Epithelial cell of esophagus (primary cell): Measurements from ENCODE around the gene FSD1L.

Experiments used
- DNase-seq: peaks from one replicate; pipeline ENCODE4 v3.0.0; 2010; ENCODE audit warnings: low read depth
- H3K4me3 ChIP-seq: 2 replicates; pipeline ENCODE4 v1.5.1; 2011; ENCODE audit warnings: mild to moderate bottlenecking, low read length, control low read depth
- TF ChIP-seq, protein P1 (sequence below): IDR thresholded peaks from 2 replicates; pipeline ENCODE4 v1.5.1; 2011; ENCODE audit warnings: low read depth, mild to moderate bottlenecking, low read length, control low read depth, inconsistent platforms; ENCODE audit not compliant: insufficient read depth; ENCODE audit errors: missing control alignments

The FSD1L gene

DNA sequence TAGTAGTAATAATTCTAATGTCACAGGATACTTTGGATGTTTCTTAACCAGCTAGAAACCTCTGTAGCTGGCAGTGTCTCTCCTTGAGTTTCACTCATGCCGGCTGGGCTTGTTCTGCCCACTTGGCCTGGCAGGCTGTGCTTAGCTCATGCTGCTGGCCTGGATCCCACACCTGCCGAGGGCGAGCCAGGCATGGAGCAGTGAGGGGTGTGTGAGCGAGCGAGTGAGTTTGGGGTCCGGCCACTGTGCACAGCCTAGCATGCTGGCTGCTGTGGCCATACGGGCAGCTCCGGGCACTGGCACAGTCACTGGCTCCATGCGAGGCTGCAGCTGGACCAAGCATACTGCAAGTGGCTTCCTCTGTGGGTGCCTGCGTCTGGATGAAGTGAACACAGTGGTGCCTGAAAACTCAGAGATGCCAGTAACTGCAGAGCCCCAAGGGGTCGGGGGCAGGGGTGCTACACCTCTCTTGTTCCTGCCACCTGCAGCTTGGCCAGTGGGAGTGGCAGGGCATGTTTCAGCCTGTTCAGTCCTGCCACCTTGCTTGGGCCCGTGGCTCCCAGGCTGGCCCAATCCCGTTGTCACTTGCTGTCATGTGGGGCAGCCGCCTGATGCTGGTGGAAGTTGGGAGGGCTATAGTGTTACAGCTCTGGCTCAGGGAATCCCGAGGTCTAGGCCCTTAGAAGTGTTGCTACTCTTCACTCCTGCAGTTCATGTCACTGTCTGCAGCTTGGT, 9.9 kb downstream of the FSD1L start:
- TF ChIP-seq, protein P1, sequence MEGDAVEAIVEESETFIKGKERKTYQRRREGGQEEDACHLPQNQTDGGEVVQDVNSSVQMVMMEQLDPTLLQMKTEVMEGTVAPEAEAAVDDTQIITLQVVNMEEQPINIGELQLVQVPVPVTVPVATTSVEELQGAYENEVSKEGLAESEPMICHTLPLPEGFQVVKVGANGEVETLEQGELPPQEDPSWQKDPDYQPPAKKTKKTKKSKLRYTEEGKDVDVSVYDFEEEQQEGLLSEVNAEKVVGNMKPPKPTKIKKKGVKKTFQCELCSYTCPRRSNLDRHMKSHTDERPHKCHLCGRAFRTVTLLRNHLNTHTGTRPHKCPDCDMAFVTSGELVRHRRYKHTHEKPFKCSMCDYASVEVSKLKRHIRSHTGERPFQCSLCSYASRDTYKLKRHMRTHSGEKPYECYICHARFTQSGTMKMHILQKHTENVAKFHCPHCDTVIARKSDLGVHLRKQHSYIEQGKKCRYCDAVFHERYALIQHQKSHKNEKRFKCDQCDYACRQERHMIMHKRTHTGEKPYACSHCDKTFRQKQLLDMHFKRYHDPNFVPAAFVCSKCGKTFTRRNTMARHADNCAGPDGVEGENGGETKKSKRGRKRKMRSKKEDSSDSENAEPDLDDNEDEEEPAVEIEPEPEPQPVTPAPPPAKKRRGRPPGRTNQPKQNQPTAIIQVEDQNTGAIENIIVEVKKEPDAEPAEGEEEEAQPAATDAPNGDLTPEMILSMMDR: no peak
- peak; percentile 16 for DNase-seq
- H3K4me3 ChIP-seq: no peak overlapping the region

DNA sequence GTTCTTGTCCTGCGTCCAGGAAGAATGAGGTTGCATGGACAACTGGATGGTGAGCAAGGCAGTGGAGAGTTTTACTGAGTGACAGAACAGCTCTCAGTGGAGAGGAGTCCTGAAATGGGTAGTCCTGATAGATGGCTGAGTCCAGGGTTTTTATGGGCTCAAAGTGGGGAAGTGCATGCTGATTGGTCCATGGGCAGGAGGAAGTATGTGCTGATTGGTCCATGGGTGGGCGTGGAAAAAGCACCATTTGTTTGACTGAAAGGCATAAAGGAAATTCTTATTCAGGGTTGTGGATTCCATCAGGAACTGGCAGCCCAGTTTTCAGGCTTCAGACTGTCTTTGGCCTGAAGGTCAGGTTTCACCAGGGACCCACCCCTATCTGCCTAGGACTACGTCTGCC, 10.6 kb downstream of the FSD1L start:
- DNase-seq: no peak
- no peak overlapping the region for H3K4me3 ChIP-seq
- TF ChIP-seq, protein P1: no peak

DNA sequence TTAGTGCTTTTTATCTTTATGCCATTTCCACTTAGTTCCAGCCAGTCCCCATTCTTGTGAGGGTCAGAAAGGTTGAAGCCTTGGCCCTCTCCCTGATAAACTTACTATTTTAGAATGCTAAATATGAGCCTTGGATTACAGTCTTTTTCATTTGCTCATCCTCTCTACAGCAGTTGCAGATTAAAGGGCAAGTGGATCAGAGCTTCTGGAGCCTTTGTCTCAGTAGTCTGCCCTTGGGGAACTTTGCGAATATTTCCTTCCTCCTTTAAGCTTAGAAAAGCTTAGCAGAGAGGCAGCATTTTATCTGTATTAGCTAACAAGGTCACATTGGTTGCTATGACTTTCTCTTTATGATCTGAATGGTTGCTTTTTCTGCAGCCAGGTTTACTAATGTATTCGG, 11.5 kb downstream of the FSD1L start:
- TF ChIP-seq, protein P1: no peak
- DNase-seq: no peak
- no peak overlapping the region for H3K4me3 ChIP-seq

GRCh38 chr9:105466898-105467455, 19.1 kb downstream of the FSD1L start:
- TF ChIP-seq, protein P1: no peak

GRCh38 chr9:105468875-105469274, 21.0 kb downstream of the FSD1L start:
- DNase-seq: no peak
- no peak overlapping the region for H3K4me3 ChIP-seq
- TF ChIP-seq, protein P1: no peak

More at GRCh38 chr9:105466898-105467455, 19.1 kb downstream of the FSD1L start:
- H3K4me3 ChIP-seq: no peak overlapping the region
- DNase-seq: no peak

DNA sequence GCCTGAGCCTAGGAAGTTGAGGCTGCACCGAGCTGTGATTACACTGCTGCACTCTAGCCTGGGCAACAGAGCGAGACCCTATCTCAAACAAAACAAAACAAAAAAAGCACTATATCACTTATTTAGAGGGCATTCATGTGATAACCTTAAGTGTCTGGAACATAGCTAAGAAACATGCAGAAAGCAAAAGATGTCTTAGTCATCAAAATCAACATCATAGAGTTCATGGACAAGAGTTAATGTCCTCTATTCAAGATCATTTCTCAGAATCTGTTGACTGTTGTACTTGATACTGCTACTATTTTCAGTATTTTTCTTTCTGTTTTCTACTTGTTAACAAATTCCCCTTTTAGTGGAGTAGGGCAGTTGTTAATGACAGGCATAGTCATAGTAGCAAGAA, 25.4 kb downstream of the FSD1L start:
- TF ChIP-seq, protein P1: no peak
- no peak overlapping the region for H3K4me3 ChIP-seq
- no peak for DNase-seq

DNA sequence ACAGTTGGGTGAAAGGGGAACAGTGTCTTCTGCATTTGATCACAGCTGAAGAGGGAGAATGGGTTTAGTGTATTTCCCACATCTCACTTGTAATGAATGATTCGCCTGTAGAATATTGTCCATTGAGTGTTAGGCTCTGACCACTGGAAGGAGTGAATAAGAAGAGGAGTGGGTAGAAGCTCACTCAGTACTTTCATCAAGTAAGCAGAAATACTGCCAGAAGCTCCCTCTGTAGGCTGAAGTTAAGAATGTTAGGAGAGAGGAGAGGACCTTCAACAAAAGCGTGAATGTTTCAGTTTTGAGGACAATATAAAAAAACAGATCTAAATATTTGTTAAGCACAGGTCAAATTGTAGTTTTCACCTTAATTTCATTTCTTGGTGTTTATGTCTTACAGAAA, 27.5 kb downstream of the FSD1L start:
- TF ChIP-seq, protein P1: peak; percentile 45
- no peak overlapping the region for H3K4me3 ChIP-seq
- peak; percentile 27 for DNase-seq
